Duodenal mucosa (tissue), 2 donors: ENCODE results near the gene NKX6-2.

ENCODE experiments used
- H3K27ac ChIP-seq: one replicate; pipeline ENCODE4 v1.7.0; 2013; ENCODE audit warnings: low read depth, low read length
- H3K27me3 ChIP-seq, 2 donors: one replicate each; pipeline ENCODE4 v1.7.0; 2013; ENCODE audit warnings: low read length in 2 of 2, control low read depth in 1 of 2; ENCODE audit not compliant: insufficient read depth in 2 of 2, control insufficient read depth in 1 of 2
- H3K36me3 ChIP-seq, 2 donors: one replicate each; pipeline ENCODE4 v1.7.0; 2013; ENCODE audit warnings: low read length in 2 of 2, control low read depth in 1 of 2; ENCODE audit not compliant: insufficient read depth in 2 of 2, control insufficient read depth in 1 of 2
- H3K4me1 ChIP-seq, 2 donors: one replicate each; pipeline ENCODE4 v1.7.0; 2013; ENCODE audit warnings: low read length in 2 of 2, control low read depth in 1 of 2; ENCODE audit not compliant: insufficient read depth in 2 of 2, control insufficient read depth in 1 of 2
- H3K4me3 ChIP-seq, 2 donors: one replicate each; pipeline ENCODE4 v1.7.0; 2013; ENCODE audit warnings: low read length in 2 of 2, low read depth in 1 of 2
- H3K9ac ChIP-seq, 2 donors: one replicate each; pipeline ENCODE4 v1.7.0; 2013; ENCODE audit warnings: low read length in 2 of 2, low read depth in 1 of 2
- H3K9me3 ChIP-seq, 2 donors: one replicate each; pipeline ENCODE4 v1.7.0; 2013; ENCODE audit warnings: low read length in 2 of 2, control low read depth in 1 of 2; ENCODE audit not compliant: control insufficient read depth in 1 of 2

Gene NKX6-2

GRCh38 chr10:132768346-132769248, 17.4 kb downstream of the NKX6-2 start:
- no peak overlapping the region for H3K9ac ChIP-seq
- H3K9me3 ChIP-seq, result no peaks in the 10 kb centered on the region
- H3K36me3 ChIP-seq, result peaks cover 0 to 33% of the 10 kb centered on the region in 2 donors
- no peaks in the 10 kb centered on the region for H3K4me1 ChIP-seq
- H3K27me3 ChIP-seq, result no peaks in the 10 kb centered on the region
- H3K27ac ChIP-seq, result no peak overlapping the region
- H3K4me3 ChIP-seq, result no peak overlapping the region

GRCh38 chr10:132766291-132766690, 19.7 kb downstream of the NKX6-2 start:
- H3K9ac ChIP-seq, result no peak overlapping the region
- no peaks in the 10 kb centered on the region for H3K9me3 ChIP-seq
- peaks cover 0 to 35% of the 10 kb centered on the region in 2 donors for H3K36me3 ChIP-seq
- no peaks in the 10 kb centered on the region for H3K27me3 ChIP-seq
- no peaks in the 10 kb centered on the region for H3K4me1 ChIP-seq
- H3K27ac ChIP-seq, result no peak overlapping the region
- no peak overlapping the region for H3K4me3 ChIP-seq

GRCh38 chr10:132765435-132765834, 20.5 kb downstream of the NKX6-2 start:
- peaks cover under 1 to 33% of the 10 kb centered on the region in 2 donors for H3K36me3 ChIP-seq
- no peaks in the 10 kb centered on the region for H3K9me3 ChIP-seq
- H3K9ac ChIP-seq, result no peak overlapping the region
- no peak overlapping the region for H3K4me3 ChIP-seq
- H3K4me1 ChIP-seq, result no peaks in the 10 kb centered on the region
- H3K27me3 ChIP-seq, result no peaks in the 10 kb centered on the region
- no peak overlapping the region for H3K27ac ChIP-seq

- Histone ChIP-seq H3K9me3 (no peaks in the 10 kb centered on the region), H3K27me3 (no peaks in the 10 kb centered on the region), H3K4me1 (no peaks in the 10 kb centered on the region), H3K27ac (no peak overlapping the region), H3K36me3 (peaks cover 6 to 35% of the 10 kb centered on the region in 2 donors), H3K4me3 (no peak overlapping the region), H3K9ac (no peak overlapping the region)
These were observed 21.8 kb downstream of the NKX6-2 start for GRCh38 chr10:132764108-132764507.

DNA sequence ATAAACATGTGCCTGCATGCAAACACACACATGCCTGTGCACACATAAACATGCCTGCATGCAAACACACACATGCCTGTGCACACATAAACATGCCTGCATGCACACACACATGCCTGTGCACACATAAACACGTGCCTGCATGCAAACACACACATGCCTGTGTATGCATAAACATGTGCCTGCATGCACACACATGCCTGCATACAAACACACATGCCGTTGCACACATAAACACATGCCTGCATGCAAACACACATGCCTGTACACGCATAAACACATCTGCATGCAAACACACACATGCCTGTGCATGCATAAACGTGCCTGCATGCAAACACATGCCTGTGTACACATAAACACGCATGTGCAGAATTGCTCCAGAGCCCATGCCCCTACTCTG, 22.4 kb downstream of the NKX6-2 start:
- no peak overlapping the region for H3K4me3 ChIP-seq
- no peak overlapping the region for H3K9ac ChIP-seq
- H3K4me1 ChIP-seq, result no peaks in the 10 kb centered on the region
- H3K27ac ChIP-seq, result no peak overlapping the region
- no peaks in the 10 kb centered on the region for H3K9me3 ChIP-seq
- H3K36me3 ChIP-seq, result peaks cover 6 to 30% of the 10 kb centered on the region in 2 donors
- no peaks in the 10 kb centered on the region for H3K27me3 ChIP-seq

- H3K9me3 ChIP-seq, result no peaks in the 10 kb centered on the region
- no peak overlapping the region for H3K9ac ChIP-seq
- peaks cover 6 to 31% of the 10 kb centered on the region in 2 donors for H3K36me3 ChIP-seq
- no peak overlapping the region for H3K4me3 ChIP-seq
- no peaks in the 10 kb centered on the region for H3K27me3 ChIP-seq
- H3K4me1 ChIP-seq, result no peaks in the 10 kb centered on the region
- no peak overlapping the region for H3K27ac ChIP-seq
These were observed 23.7 kb downstream of the NKX6-2 start for GRCh38 chr10:132762267-132762666.

DNA sequence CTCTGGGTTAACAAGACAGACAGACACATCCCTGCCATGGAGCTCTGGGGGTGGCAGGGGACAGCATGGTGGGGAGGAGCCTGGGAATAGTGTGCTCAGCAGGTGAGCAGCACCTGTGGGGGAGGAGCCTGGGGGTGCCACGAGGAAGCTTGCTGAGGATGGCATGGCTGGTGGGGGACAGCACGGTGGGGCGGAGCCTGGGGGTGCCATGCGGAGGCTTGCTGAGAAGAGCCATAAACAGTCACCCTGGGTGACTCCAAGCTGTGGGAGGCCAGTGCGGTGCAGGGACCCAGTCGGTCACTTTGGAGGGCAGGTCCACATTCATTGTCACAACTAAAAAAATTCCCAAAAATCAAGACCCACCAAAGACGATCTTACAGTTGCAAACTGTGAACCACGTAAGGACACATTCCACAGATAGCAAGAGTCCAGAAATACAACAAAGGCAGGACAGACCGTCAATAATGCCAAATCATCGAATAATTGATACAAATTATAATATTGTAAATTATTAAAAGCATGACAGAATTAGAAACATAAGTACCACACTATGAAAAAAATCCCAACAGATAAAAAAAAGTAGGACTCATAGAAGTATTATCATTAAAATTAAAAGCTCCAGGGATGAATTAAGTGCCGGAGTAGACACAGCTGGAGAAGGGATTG, 24.4 kb downstream of the NKX6-2 start:
- Histone ChIP-seq H3K9ac (no peak overlapping the region), H3K36me3 (peaks cover 6 to 32% of the 10 kb centered on the region in 2 donors), H3K4me1 (no peaks in the 10 kb centered on the region), H3K27me3 (no peaks in the 10 kb centered on the region), H3K4me3 (no peak overlapping the region), H3K9me3 (no peaks in the 10 kb centered on the region), H3K27ac (no peak overlapping the region)

DNA sequence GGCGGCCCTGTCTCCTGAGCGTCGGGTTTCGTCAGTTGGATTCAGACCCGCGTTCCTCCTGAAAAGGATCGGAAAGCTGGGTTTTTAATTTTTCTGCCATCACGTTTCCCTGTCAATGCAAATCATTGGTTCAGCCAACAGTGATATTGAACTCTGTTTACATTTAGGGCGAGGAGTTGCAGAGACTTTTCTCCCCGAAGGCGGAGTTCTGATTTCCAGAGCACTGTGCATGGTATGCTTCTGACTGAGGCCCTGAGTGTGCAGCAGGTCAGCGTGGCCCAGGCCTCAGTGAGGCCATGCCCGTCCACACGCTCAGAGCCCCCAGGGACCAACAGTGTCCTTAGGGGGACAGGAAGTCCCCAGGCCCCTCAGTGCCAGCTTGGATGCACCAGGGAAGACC, 27.1 kb downstream of the NKX6-2 start:
- H3K27me3 ChIP-seq, result no peaks in the 10 kb centered on the region
- no peak overlapping the region for H3K4me3 ChIP-seq
- peaks cover 17 to 47% of the 10 kb centered on the region in 2 donors for H3K36me3 ChIP-seq
- no peak overlapping the region for H3K27ac ChIP-seq
- no peaks in the 10 kb centered on the region for H3K4me1 ChIP-seq
- no peaks in the 10 kb centered on the region for H3K9me3 ChIP-seq
- H3K9ac ChIP-seq, result no peak overlapping the region

- Histone ChIP-seq H3K9ac (no peak overlapping the region), H3K27ac (no peak overlapping the region), H3K27me3 (no peaks in the 10 kb centered on the region), H3K9me3 (no peaks in the 10 kb centered on the region), H3K4me3 (no peak overlapping the region), H3K36me3 (peaks cover 18 to 51% of the 10 kb centered on the region in 2 donors), H3K4me1 (no peaks in the 10 kb centered on the region)
These were observed 28.8 kb downstream of the NKX6-2 start for GRCh38 chr10:132757171-132757570.

GRCh38 chr10:132756591-132756990, 29.4 kb downstream of the NKX6-2 start:
- H3K9me3 ChIP-seq, result no peaks in the 10 kb centered on the region
- H3K4me3 ChIP-seq, result no peak overlapping the region
- no peaks in the 10 kb centered on the region for H3K27me3 ChIP-seq
- H3K36me3 ChIP-seq, result peaks cover 18 to 51% of the 10 kb centered on the region in 2 donors
- no peak overlapping the region for H3K27ac ChIP-seq
- no peaks in the 10 kb centered on the region for H3K4me1 ChIP-seq
- no peak overlapping the region for H3K9ac ChIP-seq
